Stimulated activated naive CD4-positive, alpha-beta T cell (primary cell): ENCODE measurements around the gene PPDPF.
A peak's percentile ranks its signal among the peaks of the same experiment; 100 is the strongest.
"Not testable (repeated sequence)": the region's sequence is repeated elsewhere in the genome, so short reads cannot be mapped to it uniquely, and the experiment has no call there.

Experiments used
- DNase-seq, 6 experiments: peaks; one replicate each; lab custom pipeline; 2025; lab: John Stamatoyannopoulos, UW

Gene PPDPF

DNA sequence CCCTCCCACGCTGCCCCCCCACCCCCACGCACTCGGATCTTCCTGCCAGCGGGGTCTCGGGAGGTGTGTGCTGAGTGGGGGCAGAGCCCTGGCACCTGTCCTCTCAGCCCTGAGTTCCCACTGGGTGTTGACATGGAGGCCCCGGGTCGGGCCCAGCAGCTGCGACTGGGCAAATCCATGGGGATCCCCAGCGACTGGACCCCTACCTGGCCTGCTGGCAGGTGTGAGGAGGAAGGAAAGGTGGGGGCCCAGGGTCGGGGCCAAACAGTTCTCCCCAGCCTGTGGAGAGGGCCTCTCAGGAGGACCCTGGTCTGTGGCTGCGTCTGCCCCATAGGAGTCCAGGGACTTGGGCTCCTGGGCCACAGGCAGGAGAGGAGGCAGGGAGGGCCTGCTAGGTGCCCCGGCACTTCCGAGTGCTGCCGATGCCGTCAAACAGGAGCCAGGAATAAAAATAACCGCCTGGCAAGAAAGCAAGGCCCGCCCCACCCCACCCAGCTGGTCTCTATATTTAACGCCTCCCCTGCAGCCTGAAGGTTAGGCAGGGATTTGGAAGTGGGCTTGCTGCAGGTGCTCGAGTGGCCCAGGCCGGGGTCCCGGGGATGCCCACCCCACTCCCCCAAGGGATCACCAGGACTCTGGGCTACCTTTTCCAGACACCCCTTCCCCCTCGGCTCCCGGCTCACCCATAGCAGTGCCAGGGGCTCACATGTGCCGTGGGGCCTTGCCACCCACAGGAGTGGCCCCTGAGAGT, 20.2 kb upstream of the PPDPF start:
- DNase-seq: no peak

DNA sequence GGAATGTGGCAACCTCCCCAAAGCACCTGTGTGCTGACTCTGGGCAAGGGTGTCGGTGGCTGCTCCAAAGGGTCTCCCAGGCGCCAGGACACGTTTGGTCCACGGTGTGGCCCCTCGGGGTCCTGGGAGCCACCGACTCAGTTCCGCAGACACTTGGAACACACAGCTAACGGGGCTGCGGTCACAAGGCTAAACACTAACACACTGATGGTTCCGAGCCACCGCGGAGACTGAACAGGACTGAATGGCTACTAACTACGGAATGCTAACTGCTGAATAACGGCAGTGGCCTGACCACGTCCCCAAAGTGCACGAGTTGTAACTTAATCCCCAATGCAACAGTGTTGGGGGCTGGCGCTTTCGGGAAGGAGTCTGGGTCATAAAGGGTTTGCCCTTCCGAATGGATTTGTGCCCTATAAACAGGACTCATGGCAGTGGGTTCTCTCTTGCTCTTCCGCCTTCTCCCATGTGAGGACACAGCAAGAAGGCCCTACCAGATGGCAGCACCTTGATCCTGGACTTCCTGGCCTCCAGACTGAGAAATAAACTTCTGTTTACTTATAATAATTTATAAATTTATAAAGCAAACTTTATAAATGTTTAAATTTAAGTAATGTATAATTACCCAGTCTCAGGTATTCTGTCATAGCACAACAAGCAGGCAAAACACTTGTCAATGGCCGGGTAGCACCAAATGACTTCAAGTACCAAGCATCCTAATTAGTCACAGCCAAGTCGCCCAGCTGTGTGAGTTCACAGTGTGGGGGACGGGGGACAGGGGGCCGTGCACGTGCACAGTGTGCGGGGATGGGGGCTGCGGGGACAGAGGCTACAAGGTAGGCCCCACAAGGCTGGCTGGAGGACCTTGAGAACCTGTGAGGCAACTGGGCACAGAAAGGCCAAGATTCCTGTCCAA, 19.4 kb upstream of the PPDPF start:
- no peak for DNase-seq

DNA sequence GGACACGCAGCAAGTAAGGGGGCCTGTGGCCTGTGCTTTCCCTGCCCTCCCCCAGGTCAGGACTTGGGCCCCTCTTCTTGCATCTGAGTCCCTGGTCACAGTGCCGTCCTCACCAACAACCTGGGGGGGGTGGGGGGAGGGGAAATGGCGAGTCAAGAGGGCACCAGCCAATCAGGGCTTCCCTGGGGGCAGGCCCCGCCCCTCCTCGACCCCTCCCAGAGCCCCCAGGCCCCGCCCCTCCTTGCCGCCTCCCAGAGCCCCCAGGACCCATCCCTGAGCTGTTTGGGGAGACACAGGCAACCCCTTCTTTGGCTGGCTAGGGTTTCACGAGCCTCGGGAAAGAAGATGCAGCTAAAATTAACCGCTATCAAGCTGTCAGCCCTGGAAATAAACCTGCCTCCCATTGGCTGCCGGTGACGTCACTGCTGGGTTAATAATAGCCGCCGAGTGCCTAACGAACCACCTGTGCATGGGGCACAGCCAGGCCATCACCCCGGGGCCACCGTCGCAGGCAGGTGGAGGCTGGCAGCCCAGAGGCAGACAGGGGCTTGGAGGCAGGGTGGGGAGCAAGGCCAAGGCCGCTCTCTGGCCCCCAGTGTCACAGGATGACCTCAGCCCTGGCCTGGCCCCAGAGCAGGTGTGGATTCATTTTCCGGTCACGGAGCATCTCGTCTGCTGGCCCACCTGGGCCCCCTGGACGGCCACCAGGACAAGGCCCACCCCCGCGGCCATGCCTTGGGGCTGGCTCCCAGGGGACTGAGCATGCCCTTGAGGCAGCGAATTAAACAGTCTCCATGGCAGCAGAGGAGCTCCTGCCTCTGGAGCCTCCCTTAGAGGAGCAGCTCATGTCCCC, 18.5 kb upstream of the PPDPF start:
- DNase-seq: no peak

DNA sequence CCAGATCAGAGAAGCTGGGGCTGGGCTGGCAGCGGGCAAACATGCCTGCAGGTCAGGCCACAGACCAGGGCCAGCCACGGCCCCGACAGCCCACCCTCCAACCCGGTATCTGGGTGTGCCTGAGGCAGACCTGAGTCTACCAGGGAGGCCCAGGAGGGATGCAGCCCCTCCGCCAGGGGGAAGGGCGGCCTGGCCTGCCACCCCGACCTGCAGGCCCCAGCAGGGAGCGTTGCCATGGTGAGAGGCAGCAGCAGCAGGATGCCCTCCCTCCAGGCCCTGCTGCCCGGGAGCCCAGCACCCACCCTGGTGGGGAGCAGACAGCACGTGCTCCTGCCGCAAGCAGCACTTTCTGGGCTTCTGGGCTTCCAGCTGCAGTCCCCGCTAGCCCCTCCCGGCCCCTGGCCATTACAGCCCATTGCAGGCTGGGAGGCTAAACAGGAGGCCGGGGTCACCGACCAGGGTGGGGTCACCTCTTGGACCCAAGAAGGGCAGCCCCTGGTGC, 17.8 kb upstream of the PPDPF start:
- no peak for DNase-seq

DNA sequence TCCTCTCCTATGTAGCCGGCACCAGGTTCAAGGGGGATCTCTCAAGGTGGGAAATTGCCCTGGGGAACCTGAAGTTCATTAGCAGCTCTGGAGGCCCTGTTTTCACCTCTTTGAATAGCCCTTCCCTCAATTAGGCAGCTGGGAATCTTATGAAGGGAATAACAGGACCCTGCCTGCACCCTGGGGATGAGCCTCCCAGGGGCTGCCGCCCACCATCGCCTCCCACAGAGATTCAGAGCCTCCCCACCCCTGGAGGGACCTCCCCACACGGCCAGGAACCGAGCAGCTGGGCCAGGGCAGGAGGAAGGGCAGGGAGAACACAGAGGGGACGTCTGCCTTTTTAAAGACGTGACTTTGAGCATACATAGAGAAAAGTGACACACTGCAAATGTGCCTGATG, 17.0 kb upstream of the PPDPF start:
- DNase-seq: no peak

DNA sequence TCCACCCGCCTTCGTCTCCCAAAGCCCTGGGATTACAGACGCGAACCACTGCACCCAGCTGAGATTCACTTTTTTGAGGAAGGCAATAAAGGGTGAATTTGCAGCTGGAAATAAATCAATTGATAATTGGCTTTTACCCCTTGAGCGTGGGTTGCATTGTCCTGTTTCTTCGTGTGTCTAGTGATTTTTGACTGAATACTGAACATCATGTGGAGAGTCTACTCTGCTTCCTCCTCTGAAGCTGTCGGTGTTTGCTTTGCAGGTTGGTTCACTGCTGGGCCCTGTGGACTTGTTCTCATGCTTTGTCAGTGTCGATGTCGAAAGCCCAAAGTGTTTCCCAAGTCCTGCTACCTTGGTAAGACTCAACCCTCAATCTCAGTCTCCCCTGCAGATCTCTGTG, 15.9 kb upstream of the PPDPF start:
- no peak for DNase-seq

DNA sequence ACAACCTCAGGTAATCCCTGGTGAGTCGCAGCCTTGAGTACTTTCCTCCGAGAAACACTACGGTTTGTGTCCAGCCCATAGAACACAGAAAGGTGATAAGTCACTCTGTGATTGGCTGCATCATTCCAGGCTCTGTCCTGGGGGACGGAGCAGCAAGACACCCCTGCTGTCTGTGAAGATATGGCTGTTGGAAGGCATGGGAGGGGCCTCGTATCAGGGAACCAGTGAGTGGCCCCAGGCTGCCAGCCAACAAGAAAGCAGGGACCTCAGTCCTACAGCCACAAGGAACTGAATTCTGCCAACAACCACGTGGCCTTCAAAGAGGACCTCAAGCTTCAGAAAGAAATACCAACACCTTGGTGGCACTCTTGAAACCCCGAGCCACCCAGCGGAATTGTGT, 15.3 kb upstream of the PPDPF start:
- DNase-seq: no peak

DNA sequence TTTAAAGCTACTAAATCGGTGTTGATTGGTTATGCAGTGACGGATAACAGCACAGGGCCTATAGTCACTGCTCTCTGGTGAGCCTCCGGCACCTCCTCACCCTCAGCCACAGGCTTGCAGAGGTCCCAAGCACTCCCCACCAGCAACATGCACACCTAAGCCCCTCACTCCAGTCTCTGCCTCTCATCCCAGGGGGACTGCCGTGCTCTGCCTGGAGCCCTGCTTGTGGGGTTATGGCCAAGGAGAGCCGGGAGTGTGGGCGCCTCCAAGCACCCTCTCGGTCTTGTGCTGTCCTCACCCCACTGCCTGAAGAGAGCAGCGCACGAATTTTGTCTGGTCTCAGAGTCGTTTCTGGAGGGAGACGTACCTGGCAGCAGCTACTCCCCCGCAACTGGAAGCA, 14.8 kb upstream of the PPDPF start:
- DNase-seq: no peak

DNA sequence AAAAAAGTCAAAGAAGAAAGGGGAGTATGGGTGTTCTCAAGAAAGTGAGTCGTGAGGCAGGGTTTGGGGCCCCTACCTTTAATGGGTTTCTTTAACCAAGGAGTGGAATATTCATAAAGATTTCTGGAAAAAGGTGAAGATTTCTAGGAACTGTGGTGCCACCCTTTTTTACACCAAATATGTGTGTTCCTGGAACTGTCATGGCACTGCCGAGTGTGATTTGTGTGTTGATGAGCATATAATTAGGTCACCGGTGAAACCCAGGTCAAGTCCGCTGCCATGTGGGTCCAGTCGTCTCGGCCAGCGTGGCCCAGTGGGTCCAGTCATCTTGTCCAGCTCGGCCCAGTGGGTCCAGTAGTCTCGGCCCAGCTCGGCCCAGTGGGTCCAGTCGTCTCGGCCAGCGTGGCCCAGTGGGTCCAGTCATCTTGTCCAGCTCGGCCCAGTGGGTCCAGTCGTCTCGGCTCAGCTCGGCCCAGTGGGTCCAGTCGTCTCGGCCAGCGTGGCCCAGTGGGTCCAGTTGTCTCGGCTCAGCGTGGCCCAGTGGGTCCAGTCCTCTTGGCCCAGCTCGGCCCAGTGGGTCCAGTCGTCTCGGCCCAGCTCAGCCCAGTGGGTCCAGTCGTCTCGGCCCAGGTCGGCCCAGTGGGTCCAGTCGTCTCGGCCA, 13.4 kb upstream of the PPDPF start:
- DNase-seq: no peak

DNA sequence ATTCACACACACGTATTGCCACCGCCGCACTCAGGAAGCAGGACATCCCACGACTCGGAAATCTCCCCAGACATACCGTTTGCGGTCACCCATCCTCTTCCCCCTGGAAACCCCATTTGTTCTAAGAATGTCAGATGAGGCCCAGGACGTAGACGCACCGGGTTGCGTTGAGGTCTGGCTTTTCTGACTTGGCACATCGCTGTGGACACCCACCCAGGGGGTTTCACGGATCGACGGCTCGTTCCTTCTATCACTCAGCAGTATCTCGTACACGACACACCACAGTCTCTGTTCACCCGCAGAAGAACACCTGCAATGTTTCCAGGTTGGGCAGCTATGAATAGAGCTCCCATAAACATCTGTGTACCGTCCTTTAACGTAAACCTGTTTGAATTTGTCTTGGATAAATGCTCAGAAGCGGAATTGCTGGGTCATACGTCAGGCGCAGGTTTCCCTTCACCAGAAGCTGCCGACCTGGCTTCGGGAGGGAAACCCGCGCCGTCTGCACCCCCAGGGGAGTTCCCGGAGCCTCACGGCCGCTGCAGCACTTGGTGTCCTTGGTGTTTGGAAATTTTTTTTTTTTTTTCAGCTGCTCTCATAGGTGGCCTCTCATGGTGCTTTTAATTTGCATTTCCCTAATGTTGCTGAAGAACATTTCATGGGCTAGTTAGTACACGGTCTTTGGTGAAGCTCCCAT, 12.3 kb upstream of the PPDPF start:
- DNase-seq: no peak

DNA sequence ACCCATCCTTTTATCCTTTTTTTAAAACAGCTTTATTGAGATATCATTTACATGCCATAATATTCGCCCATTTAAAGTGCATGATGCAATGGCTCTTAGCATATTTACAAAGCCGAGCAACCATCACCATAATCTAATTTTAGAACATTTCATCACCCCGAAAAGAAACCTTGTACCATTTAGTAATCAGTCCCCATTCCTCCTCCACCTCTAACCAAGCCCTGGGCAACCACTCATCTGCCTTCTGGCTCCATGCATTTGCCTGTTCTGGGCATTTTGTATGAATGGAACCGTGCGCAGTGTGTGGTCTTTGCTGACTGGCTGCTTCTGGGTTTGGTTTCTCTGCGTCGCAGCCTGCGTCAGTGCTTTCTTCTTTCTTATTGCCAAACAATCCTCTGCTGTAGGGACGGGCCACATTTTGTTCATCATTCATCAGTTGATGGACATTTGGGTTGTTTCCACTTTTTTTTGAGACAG, 11.4 kb upstream of the PPDPF start:
- DNase-seq: no peak

DNA sequence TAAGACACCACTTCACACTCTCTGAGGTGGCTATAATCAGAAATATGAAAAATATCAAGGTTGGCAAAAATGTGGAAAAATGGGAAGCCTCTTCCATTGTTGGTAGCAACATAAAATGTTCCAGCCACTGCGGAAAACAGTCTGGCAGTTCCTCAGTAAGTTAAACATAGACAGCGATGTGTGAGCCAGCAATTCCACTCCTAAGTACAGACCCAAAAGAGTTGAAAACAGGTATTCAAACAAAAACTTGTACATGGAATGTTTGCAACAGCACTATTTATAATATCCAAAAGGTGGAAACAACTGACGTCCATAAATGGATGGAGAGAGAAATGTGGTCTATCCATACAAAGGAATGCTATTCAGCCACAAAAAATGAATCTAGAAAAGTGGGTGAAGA, 7.4 kb upstream of the PPDPF start:
- DNase-seq: no peak

DNA sequence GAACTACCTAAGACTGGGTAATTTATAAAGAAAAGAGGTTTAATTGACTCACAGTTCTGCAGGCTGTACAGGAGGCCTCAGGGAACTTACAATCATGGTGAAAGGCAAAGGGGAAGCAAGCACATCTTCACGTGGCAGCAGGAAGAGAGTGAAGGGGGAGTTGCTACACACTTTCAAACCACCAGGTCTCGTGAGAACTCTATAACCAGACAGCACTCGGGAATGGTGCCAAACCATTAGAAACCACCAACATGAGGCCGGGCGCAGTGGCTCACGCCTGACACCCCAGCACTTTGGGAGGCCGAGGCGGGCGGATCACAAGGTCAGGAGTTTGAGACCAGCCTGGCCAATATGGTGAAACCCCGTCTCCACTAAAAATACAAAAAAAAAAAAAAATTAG, 6.0 kb upstream of the PPDPF start:
- DNase-seq: not testable (repeated sequence)

DNA sequence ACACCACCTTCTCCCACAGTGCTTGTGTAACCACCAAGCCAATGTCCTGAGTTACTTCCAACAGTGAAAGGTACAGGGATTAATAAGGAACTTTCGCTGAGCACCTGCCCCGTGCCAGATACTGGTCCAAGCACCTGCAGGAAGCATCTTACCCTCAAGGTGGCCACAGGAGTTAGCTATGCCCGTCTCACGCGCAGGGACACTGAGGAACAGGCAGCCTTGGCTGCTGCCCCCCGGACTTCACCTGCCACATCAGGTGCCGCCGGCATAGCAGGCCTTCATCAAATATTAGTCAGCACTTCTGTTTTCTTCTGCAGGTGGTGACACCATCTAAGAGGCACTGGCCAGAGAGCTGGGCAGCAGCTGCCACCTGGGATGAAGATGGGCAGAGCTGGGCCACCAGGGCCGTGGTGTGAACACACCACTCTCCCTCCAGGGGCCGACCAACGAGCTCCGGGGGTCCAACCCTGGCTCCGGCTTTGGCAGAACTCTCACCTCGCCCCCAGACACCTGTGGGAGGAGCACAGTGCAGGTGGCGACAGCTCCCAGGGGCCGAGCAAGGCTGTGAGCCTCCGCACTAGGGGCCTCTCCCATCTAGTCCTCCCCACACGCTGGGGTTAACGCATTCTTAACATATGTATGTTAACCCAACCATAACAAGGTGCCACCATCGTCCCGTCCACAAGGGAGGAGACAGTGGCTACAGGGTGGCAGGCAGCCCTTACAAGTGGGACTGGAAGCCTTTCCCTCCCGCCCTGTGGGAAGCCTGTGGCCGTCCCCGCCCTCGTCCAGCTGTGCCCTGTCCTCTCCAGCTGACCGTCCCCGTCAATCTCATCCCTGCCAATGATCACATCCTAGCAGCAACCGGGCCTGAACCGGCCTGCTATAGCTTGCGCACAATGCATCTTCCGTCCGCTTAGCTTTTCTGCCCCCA, 2.9 kb upstream of the PPDPF start:
- no peak for DNase-seq

DNA sequence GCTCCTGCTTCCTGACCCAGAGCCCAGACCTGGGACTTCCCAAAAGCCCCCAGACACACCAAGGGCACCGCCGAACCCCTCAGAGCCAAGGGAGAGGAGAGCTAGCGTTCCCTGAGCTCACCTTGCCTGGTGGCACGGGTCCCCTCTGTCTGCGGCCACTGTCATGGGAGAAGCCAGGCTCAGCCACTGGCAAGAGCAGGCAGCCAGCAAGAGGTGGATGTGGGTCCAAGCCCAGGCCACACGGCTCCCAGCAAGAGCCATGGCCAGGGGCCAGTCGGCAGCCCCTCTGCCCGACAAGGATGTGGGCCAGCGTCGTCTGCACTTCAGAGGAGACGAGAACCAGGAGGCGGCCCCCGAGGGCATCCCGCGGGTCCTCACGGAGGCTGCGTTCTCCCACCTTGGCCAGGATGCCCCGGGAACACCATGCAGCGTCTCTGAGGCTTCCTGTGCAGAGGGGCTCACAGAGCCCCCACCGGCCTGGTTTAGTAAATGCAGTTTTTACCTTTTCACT, 2.2 kb upstream of the PPDPF start:
- no peak for DNase-seq

DNA sequence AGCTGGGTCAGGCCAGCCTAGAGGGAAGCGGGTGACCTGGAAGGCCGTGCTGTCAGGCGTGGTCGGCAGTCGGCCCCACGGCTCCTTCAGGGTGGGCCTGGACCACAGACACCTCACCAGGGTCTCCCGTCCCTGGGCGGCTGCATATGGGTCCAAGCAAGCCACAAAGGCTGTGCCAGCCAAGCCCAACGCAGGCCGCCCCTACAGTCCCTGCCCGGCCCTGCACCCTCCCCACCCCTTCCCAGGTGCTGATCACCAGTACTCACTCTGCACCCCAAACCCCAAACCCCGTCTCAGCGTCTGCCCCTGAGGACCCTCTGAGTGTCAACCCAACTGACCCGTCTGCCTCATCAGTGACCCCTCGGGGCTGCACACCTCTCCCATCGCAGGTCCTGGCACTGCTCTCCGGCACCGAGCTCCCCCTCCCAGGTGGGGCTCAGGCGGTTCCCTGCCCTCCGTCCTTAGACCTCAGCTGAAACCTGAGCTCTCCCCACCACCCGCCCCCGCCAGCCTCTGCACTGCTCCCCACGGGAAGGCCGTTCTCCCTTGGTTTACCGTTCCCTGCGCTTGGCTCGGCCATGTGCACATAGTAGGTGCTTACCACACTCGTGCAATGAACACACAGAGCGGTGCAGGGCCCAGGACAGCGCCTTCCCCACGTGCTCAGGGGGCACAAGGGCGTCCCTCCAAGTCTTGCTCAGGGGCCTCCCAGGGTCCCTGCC, 1.5 kb upstream of the PPDPF start:
- DNase-seq: no peak

DNA sequence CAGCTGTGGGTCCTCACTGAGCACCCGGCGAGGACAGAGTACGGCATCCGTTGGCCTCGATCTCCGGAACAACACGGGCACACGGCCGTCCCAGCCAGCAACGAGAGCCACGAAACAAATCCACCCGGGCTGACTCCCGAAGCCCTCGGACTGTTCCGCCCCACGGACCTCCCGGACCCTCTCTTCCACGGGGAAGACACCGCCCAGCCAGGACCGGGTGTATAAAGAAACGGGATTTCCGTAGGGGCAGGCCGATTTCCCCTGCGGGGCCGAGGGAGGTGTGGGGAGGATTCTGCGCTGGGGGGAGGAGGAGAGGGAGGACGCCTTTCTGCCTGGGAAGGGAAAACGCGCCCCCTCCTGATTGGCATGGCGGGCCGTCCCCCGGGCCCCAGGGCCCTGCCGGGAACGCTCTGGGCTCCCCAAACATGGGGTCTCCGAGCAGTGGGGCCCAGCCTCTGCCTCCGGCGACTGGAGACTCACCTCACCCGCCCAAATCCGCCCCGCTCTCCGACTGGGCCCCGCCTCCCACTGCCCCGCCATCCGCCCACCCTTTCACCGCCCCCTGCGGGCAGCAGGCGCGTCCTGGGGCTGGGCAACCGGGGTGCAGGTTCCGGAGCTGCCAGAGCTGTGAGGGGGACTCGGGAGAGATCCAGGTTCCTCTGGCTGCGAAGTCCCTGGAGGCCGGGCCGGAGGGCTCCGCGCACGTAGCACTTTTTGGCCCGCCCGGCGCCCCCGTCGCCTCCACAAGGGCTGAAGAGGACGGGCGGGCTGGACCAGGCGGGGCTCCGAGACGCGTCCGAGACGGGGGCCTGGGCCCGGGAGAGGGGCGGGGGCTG, 679 bp upstream of the PPDPF start:
- DNase-seq: peak in 5 of 6 experiments; percentile 38 to 85 (median 71)
